ENCODE data around the gene PDLIM4.

PDLIM4 gene

DNA sequence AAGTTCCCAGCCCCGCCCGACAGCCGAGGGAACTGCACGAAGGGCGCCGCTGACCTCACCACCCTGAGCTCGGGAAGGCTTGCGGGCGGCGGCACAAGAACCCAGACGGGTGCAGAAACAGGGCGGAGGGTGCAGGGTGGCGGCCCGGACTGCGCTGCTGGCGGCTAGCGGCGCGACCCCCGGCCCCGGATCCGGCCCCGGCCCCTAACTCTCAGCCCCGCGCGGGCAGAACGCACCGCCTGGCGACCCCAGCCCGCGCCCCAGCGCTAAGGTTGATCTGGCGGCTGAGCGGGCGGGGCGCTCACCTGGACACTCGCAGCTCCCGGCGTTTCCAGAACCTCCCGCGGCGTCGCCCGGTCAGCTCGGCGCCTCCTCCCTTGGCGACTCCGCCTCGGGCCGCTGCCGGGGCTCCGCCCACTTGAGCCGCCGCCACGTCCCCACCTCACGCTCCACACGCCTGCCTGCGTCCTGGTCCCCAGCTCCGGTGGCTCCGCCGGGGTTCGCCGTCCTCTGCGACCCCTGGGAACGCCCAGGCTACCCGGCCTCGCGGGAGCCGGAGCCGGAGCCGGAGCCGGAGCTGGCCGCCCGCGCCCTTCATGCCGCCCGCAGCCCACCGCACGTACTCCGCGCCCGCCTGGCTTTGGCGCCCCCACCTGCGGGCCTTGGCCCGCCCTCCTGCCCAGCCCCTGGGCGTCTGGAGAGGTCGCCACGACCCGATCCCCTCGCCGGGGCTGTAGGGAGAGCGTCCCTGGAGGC is 29.8 kb upstream of the PDLIM4 start, which contains the start of gene P4HA2:
Gene P4HA2, minus strand, starts transcription at position 369 of the 756 bp plus-strand sequence. CDS start 9,227 bp downstream, outside the sequence.
- H3K27me3 ChIP-seq: peaks cover 56% of the 10 kb centered on the region
- no peaks in the 10 kb centered on the region for H3K9me3 ChIP-seq
- H3K27ac ChIP-seq: no peak within 1 kb of the TSS
- H3K36me3 ChIP-seq: no peaks in the 10 kb centered on the region
- peak within 1 kb of the TSS; percentile 52 to 71 for H3K4me3 ChIP-seq (ENCODE audit: low read depth in 1 of 2, low read length in 1 of 2)
- TF ChIP-seq CTCF (IDR thresholded peaks at IDR 0.05): no peak
- H3K4me1 ChIP-seq (ENCODE audit: control insufficient read depth in 1 of 2, insufficient read depth in 1 of 2, low read depth in 1 of 2, low read length in 1 of 2): peaks cover 8 to 14% of the 10 kb centered on the region in 2 experiments

- Histone ChIP-seq H3K36me3 (no peaks in the 10 kb centered on the region), H3K4me3 (ENCODE audit: low read depth in 1 of 2, low read length in 1 of 2) (peak overlapping the region; percentile 52 to 71), H3K9me3 (no peaks in the 10 kb centered on the region), H3K27me3 (peaks cover 56% of the 10 kb centered on the region), H3K4me1 (ENCODE audit: control insufficient read depth in 1 of 2, insufficient read depth in 1 of 2, low read depth in 1 of 2, low read length in 1 of 2) (peaks cover 8 to 14% of the 10 kb centered on the region in 2 experiments), H3K27ac (no peak overlapping the region)
- TF ChIP-seq CTCF (IDR thresholded peaks at IDR 0.05): no peak
These were observed 29.1 kb upstream of the PDLIM4 start for GRCh38 chr5:132228241-132229035.

DNA sequence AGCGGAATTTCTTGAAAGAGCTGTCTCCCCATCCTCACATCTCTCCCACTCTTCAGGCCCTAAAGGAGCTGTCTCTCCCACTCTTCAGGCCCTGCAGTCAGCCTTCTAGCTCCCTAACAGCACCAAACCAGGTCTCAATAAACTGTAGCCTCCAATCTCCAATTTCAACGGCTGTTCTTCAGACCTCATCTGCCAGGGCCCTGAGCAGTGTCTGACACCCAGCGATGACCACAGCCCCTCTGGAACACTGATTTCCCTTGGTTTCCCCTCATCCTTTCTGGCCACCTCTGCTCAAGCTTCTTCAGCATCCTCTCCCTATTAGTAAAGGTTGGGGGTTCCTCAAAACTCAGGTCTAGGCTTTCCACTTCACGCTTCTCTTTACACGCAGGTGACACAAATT is 28.3 kb upstream of the PDLIM4 start:
- H3K4me3 ChIP-seq (ENCODE audit: low read depth in 1 of 2, low read length in 1 of 2): no peak overlapping the region
- peaks cover 8 to 14% of the 10 kb centered on the region in 2 experiments for H3K4me1 ChIP-seq (ENCODE audit: control insufficient read depth in 1 of 2, insufficient read depth in 1 of 2, low read depth in 1 of 2, low read length in 1 of 2)
- H3K27ac ChIP-seq: no peak overlapping the region
- peaks cover 56% of the 10 kb centered on the region for H3K27me3 ChIP-seq
- TF ChIP-seq CTCF (IDR thresholded peaks at IDR 0.05): no peak
- H3K9me3 ChIP-seq: no peaks in the 10 kb centered on the region
- no peaks in the 10 kb centered on the region for H3K36me3 ChIP-seq

- TF ChIP-seq CTCF (IDR thresholded peaks at IDR 0.05): no peak
- peaks cover 47% of the 10 kb centered on the region for H3K27me3 ChIP-seq
- peaks cover 8 to 14% of the 10 kb centered on the region in 2 experiments for H3K4me1 ChIP-seq (ENCODE audit: control insufficient read depth in 1 of 2, insufficient read depth in 1 of 2, low read depth in 1 of 2, low read length in 1 of 2)
These were observed 26.6 kb upstream of the PDLIM4 start for GRCh38 chr5:132230871-132231270.

DNA sequence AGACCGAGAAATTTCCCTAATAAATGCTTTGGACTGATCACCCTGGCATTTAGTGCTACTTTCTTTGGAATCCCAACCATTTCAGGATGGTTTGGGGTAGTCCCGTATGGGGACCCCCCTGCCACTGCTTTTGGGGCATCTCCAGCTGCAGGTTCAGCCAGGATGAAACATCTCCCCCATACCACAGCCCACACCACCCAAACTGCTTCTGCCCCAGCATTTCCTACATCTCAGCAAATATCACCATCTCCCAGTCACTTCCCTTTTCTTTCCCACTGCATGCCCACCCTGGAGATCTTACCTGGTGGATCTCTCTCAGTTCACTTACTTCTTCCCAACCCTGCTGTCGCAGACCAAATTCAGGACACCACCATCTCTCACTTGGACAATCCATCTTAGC is 25.0 kb upstream of the PDLIM4 start:
- Histone ChIP-seq H3K9me3 (no peaks in the 10 kb centered on the region), H3K27ac (no peak overlapping the region), H3K4me3 (ENCODE audit: low read depth in 1 of 2, low read length in 1 of 2) (no peak overlapping the region), H3K4me1 (ENCODE audit: control insufficient read depth in 1 of 2, insufficient read depth in 1 of 2, low read depth in 1 of 2, low read length in 1 of 2) (peaks cover 4 to 8% of the 10 kb centered on the region in 2 experiments), H3K36me3 (no peaks in the 10 kb centered on the region), H3K27me3 (peaks cover 31% of the 10 kb centered on the region)
- no peak for TF ChIP-seq CTCF (IDR thresholded peaks at IDR 0.05)

More at GRCh38 chr5:132230871-132231270, 26.6 kb upstream of the PDLIM4 start:
- Histone ChIP-seq H3K4me3 (ENCODE audit: low read depth in 1 of 2, low read length in 1 of 2) (no peak overlapping the region), H3K36me3 (no peaks in the 10 kb centered on the region), H3K27ac (no peak overlapping the region), H3K9me3 (no peaks in the 10 kb centered on the region)

Data from neutrophil (primary cell).